GF-D8 (cell line): ENCODE results near the gene MACROD2.

ENCODE experiments used
- DNase-seq: peaks from one replicate; lab custom pipeline; 2025; lab: John Stamatoyannopoulos, UW

The MACROD2 gene

GRCh38 chr20:15578113-15578512 lies 1582.8 kb downstream of the MACROD2 start:
- DNase-seq, result no peak

DNA sequence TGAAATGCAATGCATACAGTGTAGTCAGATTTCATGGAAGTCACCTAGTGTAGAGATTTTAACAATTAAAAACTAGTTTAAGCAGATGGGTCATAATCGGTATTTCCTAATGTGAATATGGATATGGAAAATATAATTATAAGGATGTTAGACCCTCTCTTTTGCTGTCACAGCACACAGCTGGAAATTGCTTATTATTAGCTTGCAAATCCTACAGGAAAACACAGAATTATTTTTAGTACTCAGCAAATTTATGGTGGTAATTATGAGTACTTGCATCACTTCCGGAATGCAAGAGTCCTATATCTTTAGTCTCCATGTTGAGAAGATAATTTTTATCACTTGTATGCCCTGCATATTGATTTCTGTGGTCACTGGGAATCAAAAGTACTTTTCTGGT lies 1584.4 kb downstream of the MACROD2 start:
- DNase-seq, result no peak

GRCh38 chr20:15582146-15582760 lies 1586.9 kb downstream of the MACROD2 start:
- DNase-seq, result no peak

DNA sequence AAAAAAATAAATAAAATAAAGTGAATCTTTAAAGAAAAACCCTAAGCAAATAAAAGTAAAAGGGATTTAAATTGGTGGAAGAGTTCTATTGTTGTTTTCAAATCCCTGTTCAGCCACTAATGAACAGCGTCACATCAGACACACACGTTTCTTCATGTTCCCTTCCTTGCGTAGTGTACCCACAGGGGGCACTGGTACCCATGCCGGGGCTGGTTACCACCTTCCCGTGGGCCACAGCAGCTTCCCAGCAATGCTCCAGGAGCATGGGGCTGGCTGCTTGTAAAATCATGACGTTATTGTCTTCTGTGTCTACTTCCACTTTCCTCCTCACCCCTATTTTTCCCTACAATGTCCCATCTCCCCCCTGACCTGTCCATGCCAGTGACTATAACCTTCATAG lies 1589.2 kb downstream of the MACROD2 start:
- no peak for DNase-seq

- DNase-seq, result no peak
Measured at GRCh38 chr20:15593081-15593480, 1597.8 kb downstream of the MACROD2 start.

DNA sequence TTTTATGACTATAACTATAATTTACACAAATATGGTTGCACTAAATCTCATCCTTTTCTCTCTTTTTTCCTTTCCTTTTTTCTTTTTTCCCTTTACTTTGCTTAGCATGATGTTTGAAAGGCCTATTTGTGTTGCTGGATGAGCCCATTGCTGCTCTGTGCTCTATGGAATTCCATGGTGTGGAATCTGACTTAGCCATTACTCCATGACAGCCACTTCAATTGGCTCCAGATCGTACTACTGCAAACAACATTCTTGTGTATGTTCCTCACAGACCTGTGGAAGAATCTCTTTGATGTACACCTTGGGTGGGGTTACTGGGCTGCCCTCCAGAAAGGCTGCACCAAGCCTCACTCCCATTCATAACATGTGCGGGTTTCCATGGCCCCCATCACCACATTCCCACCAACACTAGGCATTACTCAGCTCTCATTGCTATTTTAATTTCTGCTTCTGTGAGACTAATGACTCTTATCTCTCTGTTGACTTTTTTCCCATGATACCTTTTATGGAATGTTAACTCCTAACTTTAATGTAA lies 1598.9 kb downstream of the MACROD2 start:
- DNase-seq, result no peak

DNA sequence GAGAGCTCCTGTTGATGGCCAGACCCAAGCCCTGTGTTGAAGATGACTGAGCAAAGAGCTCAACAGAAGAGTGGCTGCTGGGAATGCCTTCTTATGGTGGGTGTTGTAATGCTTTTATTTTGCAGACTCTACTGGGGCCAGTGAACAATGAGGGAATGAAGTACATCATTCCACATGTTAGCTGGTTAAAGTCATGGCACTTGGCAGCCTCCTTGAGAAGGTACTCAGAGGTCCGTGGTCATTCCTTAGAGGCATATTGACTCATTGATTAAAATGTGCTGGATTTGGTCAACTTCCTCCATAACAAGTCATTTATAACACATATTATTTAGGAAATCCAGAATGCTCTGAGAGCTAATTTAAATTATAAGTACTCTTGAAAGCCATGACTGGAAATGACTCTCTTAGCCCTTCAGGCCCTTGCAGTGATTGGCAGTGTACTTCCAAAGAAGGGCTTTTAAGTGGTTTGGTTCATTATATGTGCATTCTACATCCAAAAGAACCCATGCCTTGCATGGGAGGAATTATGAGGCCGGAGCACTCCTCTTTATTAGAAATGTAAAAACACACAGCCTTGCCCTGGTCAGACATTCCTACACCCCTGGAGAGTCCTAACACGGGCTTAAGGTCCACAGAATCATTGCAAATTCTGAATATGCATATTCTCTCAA lies 1601.0 kb downstream of the MACROD2 start:
- no peak for DNase-seq

DNA sequence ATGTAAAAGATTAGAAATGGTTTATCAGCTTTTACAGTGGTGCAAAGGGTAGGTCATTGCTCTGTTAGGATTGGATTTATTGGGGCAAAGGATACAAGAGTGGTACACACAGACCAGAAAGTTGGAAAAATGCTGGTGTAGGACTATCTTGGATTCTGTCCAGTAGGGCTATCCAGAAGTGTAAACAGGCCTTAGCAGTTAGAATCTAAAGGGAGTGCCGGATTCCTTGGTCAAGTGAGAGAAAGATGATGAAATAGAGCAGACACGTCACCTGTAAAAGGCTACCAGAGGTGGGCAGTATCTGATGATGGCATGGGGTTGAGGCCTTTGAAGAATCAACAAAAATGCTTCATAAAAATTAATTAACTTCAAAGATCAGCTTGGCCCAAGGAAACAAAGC lies 1602.0 kb downstream of the MACROD2 start:
- no peak for DNase-seq

DNA sequence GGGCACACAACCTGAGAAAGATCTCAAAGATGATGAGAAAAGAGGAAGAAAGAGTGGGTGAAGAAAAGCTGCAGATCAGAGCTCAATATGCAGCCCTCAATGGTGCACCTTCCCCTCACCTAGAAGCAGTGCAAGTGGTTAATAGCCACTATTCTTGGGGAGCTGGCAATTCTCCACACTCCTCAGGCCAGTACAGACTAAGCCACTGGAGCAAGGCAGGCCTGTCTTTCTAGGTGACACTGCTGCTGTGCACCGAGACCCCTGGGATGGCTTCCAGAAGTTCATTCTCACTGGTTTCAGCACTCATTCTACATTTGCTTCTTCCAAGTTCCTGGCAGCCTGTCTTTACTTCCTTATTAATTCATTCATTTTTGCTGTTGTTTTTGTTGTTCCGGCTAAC lies 1604.6 kb downstream of the MACROD2 start:
- DNase-seq, result no peak

DNA sequence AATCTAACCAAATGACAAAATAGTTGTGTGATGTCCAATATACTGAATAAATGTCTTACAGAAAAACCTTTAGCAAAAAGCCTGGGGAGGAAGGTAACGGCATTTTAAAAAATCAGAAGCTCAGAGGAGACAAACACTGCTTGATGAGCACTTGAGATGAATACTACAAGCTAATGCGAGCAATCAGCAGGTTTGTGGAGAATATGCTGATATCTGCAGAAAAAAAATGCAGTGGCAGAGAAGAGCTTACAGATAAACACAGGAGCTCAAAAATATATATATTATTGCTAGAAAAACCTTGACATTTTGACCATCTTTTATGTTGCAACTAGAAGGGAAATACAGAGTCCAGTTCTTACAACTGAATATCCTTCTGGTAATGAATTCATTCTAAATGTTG lies 1605.2 kb downstream of the MACROD2 start:
- no peak for DNase-seq

DNA sequence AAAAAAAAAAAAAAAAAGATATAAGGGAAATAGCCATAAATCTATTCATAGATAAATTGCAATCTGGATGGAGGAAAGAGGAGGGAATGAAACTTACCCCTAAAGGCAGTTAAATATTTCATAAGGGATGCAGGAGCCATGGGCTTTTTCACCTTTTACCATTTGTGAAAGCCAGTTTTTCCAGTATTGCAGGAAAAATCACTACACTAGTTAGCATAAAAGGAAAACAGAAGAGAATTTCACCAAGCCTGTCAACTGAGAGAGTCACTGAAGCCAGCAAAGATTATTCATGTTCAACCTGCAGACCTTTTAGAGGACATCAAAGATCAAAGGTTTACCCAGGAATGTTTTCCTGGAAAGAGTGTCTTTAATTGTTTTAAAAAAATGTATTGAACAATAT lies 1608.2 kb downstream of the MACROD2 start:
- DNase-seq, result no peak

DNA sequence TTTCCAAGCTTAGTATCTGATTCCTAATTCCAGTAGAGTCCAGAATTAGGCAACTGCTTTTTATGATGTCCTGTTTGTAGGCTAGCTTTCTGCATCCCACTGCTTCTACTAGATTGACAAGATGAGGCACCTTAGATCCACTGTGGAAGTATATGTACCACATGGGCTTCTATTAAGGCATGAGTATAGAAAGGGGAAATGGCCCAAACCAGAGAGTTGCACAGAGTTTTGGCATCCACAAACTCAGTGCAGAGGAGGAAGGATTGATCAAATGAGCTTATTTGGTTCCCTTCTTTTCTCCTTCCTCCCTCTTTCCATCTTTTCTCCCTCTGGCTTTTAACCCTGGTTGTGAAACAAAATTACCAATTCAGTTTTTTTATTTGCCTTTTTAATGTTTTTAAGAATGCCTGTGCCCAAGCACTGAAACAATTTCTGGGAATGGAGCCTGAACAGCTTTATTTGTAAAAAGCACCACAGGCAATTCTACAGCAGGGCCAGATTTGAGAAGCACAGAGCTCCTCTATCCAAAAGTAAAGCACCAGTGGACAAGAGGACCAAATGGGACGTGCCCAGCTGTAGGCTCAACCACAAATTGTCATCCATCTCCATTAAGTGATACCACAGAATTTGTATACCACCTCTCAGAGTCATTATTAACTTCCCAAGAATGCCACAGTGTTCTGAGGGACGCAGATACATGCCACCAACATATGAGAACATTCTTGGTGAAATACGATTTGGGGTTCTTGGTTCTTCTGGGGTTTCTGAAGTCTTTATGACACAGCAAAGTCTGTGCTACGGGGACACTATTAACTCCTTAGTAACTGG lies 1608.9 kb downstream of the MACROD2 start:
- DNase-seq, result no peak

- no peak for DNase-seq
Measured at GRCh38 chr20:15609921-15610320, 1614.6 kb downstream of the MACROD2 start.

- DNase-seq, result no peak
Measured at GRCh38 chr20:15610787-15611186, 1615.5 kb downstream of the MACROD2 start.

GRCh38 chr20:15611541-15611940 lies 1616.2 kb downstream of the MACROD2 start:
- no peak for DNase-seq

GRCh38 chr20:15612198-15612597 lies 1616.9 kb downstream of the MACROD2 start:
- no peak for DNase-seq

DNA sequence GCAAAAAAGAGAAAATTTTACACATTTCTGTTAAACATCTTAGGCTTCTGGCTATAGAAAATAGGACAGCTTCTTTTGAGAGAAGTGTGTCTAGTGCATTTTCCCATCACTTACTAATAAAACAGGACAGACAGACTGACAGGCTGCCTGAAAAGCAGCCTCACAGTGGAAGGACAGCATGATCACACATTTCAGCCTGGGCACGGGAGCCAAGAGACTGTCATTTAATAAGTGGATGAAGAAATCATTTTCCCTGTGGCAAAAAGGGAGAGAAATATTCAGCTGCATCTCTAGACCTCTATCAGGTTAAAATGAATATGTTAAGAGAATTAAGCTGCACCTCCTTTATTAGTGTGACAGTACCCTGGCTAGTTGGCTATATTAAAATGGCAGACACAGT lies 1617.5 kb downstream of the MACROD2 start:
- no peak for DNase-seq

DNA sequence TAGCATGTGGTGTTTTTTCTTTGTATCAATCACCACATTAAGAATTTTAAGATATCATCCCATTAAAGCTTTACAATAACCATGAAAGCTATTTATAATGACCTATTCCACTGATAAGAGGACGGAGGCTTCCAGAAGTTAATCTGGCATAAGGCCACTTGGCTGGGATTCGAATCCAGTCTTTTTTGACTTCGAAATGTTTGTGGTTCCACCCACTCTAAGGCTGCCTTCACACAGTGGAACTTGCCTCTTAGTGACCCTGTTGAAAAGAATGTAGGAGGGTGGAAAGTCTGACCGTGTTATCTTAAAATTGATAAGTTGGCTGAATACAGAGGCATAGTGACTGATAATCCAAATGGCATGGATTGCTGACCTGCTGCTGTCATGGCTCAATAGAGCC lies 1618.2 kb downstream of the MACROD2 start:
- no peak for DNase-seq

DNA sequence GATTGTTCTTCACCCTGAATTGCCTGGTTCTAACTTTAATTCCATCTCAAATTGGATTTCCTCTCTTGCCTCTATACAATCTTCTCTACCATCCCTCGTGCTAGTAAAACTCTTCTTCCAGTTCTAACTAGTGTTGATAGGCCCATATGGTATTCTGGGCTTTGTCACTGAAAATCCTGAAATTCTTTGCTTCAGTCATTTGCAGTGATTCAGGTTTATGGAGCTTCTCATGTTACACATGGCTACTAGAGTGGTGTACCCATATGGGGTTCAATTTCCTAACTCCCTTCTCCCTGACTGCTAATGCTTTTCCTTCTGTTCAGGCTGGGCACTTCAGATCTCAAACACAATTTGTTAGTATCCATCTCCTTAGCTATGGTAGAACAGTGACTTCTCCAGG lies 1621.3 kb downstream of the MACROD2 start:
- no peak for DNase-seq

GRCh38 chr20:15618110-15618509 lies 1622.8 kb downstream of the MACROD2 start:
- DNase-seq, result no peak

- no peak for DNase-seq
Measured at GRCh38 chr20:15618912-15619311, 1623.6 kb downstream of the MACROD2 start.

GRCh38 chr20:15619341-15619740 lies 1624.0 kb downstream of the MACROD2 start:
- DNase-seq, result no peak

DNA sequence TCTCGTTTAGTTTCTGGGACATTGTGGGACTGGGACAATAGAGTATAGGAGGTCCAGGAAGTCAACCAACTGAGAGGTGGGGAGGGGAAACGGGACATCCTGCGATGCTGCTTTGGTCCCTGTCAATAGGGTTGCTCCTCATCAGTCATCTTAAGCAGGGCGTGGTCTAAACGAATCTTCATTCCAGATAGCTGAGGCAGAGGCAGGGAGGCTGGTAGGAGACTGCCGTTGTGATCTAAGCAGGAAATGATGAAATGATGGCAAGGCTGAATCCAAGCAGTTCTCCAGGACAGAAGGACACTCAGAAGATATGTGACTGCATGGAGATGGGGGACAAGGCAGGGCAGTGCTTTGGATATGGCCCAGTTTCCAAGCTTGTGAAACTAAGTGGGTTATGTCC lies 1624.5 kb downstream of the MACROD2 start:
- no peak for DNase-seq
